Colon (tissue), 2 donors: ENCODE results near the gene EXOC4.
"Not testable (repeated sequence)": the region's sequence is repeated elsewhere in the genome, so short reads cannot be mapped to it uniquely, and the experiment has no call there.

Experiments
- FAIRE-seq: peaks from 2 replicates; lab custom pipeline; 2012; peaks lifted over from hg19 to GRCh38; lab: Jason Lieb, UNC
- donor health status: control.
- donor health status: control.

EXOC4 gene

DNA sequence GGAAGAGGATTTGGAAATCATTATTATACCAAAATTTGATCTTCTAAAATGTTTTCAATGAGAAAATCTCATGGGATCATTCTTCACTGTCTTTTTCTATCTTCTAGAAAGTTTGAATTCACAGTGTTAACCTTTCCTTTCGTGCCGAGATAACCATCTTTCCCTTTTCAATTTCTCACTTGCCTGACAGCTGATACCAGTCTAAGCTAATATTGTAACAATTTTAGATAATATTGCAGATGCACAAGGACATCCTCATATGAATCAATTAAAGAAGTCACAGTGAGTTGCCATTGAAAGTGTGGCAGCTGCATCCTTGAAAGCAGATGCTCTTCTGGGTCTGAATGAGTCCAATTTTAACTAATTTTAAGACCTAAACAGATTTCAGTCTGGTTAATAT, 734.7 kb downstream of the EXOC4 start:
- no peak for FAIRE-seq

DNA sequence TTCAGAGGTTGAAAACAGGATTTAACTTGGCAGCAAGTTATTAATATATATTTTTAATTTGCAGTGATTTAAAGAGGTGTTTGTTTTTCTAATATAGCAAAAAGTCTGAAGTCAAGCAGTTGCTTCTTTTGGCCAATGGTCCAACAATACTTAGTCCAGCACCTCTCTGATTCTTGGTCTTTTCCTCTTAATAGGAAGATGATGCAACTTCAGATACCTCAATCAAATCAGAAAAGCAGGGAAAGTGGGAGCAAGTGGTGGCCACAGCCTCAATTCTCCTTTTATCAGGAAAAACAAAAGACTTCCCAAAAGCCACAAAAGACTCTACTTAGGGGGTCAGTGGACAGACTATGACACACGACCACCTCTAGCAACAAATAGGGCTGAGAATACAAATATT, 740.7 kb downstream of the EXOC4 start:
- FAIRE-seq: no peak

DNA sequence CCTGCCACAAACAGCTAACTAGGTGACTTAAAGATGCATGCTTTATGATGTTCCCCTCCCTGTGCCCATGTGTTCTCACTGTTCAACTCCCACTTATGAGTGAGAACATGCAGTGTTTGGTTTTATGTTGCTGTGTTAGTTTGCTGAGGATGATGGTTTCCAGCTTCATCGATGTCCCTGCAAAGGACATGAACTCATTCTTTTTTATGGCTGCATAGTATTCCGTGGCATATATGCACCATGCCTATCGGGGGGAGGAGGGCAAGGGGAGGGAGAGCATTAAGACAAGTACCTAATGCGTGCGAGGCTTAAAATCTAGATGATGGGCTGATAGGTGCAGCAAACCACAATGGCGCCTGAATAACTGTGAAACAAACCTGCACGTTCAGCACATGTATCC, 741.2 kb downstream of the EXOC4 start:
- not testable (repeated sequence) for FAIRE-seq

DNA sequence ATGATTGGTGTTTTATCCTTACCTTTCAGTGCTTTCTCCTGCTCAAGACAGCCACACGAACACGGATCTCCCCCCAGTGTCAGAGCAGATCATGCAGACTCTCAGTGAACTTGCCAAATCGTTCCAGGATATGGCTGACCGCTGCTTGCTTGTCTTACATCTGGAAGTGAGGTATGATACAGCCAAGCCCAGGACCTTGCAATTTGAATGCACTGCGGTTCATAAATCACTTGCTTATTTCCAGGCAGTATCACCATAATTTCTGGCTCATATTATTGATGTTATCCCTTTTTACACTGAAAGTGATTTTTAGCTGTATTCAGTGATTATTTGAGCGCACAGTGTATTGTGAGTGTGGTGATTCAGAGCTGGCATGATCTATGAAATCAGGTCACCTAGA, 744.6 kb downstream of the EXOC4 start:
- no peak for FAIRE-seq

DNA sequence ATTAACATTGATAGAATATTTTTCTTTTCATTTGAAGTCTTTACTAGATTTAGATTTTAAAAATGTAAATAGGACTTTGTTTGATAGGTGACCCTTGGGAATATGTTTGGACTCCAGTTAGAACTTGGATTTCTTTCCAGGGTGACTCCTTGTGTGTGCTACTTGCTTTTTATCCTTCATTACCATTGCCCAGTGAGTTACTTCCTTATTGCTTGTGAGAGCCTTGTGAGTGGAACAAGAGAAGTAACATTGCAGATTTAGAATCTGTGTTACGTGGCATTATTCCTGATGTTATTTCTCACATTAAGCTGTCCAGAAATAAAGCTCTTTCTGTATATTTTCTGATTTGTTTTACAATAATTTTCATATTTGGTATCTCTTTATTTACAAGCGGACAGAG, 746.3 kb downstream of the EXOC4 start:
- FAIRE-seq: no peak

DNA sequence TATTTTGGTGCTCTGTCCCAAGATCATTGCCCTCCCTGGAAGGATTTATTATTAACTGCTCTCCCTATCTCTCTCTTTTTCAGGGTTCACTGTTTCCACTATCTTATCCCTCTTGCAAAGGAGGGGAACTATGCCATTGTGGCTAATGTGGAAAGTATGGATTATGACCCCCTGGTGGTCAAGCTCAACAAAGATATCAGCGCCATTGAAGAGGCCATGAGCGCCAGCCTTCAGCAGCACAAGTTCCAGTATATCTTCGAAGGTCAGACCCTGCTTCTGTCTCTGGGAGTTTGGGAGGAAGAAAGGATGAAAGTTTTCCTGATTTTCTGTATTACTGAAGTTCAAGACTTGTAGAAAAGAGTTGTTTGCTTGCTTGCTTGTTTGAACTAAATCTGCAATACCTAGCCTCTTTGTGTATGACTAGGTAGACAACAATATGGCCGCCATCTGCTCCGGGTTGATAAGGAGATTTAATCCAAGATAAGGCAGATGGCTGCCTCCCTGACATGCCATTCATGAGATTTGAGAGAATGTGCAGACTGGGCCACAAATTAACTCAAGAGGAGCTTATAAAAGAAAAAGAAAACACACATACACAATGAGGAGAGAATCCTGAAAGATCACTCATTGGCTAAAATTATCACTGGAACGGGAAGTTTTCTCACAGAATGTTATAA, 752.1 kb downstream of the EXOC4 start:
- FAIRE-seq: no peak

DNA sequence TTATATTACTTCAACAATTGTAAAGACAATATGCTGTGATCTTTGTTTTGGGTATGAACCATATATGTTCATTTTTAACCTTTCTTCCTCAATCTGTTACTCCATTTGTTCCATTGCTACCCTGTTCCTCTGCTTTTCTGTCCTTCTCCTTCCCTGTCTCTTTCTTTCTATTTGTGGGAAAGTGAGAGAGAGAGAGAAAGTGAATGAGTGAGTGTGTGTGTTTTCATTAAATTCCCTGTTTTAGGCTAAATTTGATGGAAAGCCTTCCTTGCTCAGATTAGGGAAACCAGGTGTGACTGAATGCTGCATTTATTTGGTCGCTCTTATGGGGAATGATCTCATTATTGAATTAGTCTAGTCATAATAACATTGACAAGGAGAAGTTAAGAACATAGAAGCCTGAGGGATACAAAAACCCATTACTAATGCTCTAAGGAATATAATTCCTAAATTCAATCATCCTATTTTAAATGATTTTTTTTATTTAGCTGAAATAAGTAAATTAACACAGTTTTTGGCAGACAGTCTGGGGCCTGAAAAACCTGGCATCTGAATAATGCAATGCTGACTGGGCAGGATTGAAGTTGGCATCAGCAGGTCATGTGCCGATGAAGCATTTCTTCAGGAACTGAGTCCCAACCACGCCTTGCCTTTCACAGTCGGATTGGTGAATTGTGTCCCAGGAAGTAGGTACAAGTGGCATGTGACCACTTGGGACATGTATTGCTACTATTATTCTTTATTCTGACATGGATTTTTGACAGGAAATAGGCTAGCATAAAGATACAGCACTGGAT, 756.6 kb downstream of the EXOC4 start:
- no peak for FAIRE-seq

DNA sequence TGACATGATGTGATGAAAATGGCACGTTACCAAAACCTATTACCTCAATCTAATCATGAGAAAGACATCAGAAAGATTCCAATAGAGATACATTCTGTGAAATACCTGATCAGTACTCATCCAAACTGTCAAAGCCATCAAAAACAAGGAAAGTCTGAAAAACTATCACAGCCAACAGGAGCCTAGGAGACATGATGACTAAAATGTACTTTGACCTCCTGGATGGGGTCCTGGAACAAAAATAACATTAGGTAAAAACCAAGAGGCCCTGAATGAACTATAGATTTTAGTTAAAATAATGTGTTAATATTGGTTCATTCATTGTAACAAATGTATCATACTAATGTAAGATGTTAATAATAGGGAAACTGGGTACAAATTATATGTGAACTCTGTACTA, 760.4 kb downstream of the EXOC4 start:
- FAIRE-seq: no peak

DNA sequence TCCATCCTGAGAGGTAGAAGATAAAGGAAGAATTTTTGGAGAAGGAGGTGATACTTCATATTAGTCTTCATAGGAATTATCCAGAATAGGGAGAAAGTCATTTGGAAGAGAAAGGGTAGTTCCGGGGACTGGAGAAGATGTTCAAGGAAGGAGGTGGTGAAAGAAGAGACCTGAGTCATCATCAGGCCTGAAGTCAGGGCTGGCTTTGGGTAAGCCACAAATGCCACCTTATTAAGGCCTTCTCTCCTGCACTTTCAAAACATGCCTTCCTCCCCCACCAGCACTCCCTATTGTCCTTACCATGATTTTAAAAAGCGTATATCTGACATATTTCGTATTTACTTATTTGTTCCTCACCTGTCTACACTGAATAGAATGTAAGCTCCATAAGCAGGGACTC, 762.1 kb downstream of the EXOC4 start:
- no peak for FAIRE-seq

DNA sequence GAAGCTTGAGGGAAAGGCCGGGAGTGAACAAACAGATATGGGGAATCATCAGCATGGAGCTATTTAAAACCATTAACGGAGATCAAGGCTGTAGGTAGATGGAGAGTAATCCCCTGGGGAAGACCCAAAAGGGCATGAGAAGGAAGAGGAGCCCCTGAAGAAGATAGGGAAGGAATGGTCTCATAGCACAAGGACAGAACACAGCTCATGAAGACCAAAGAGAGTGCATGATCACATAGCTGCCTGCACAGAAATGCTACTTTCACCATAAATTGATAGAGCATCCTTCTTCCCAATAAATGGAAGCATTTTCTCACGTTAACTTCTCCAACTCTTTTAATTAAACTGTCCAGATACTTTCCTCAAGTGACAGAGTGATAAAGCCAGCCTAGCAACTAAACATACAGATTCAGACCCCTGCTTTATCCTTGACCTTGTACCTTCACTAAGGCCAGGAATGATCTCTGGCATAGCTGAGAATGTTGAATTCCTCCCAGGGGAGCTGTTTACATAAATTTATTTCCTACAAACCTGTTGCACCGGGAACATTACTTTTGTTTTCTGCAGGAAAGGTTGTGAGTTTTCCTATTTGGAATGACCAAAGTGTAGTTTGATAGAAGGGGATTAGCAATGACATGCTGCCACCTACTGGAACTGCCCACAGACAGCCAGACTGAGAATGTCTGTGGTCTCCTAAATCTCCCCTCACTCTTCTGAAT, 763.5 kb downstream of the EXOC4 start:
- no peak for FAIRE-seq

DNA sequence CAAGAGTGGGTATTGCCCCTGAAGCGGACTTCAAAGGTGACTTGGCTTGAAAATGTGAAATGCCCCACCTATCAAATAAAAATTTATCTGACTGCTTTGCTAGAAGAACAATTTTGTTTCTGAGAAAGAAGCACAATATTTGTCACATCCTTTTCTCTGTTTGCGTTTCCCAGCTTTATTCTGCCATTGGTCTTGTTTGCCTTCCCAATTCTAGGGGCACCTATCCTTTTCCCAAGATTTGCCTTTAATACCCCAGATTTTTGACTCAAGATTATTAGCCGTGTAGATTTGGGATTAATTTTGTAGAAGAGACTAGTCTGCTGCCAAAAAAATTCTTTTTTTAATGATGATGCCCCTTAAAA, 764.0 kb downstream of the EXOC4 start:
- FAIRE-seq: no peak

DNA sequence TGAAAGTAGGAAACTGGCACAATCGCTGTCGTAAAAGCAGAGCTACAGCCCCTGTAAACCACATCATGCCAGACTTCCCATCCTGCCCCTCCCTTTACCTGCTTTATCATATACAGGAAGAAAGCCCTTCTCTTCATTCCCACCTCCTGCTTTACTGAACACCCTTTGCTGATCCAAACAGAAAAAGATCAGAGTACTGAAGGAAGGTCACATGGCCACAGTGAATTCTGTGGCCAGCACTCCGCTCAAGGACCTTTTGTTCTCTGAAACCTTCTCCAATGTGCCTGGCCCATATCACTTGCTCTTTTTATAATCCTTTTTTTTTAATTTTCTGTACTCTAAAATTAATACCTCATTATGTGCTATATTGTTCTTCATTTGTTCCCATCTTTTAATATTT, 765.4 kb downstream of the EXOC4 start:
- FAIRE-seq: no peak

DNA sequence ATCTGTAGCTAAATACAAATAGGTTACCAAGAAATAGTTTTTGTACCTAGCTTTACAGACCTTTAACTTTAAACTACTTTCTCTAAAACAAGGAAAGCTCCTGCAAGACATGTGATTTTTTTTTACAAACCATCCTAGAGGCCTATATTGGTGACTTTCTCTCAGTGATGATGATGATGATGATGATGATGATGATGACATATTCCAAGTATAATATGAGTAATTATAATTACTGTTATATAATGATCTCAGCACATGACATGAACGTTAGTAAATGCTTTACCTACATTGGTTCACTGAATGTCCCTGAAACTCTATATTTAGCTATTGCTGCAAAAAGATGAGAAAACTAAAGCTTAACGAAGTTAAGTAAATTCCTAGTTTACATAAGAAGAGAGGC, 766.4 kb downstream of the EXOC4 start:
- no peak for FAIRE-seq

DNA sequence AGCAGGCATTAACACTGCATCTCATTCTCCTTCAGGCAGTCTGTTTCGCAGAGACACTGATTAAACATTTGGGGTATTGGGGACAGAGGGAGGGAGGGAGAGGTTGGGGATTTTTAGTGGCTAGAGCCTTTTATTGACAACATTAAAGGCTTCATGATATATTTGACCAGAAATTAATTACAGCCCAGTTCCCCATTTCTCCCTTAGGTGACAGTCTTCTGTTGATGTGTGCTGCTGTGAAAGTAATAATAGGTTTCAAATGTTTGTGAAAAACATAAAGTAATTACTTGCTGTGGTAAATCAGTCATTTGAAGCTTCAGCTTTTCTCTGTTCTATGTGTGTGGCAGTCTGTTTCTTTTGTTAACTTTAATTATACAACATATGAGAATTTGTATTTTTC, 769.0 kb downstream of the EXOC4 start:
- FAIRE-seq: no peak

DNA sequence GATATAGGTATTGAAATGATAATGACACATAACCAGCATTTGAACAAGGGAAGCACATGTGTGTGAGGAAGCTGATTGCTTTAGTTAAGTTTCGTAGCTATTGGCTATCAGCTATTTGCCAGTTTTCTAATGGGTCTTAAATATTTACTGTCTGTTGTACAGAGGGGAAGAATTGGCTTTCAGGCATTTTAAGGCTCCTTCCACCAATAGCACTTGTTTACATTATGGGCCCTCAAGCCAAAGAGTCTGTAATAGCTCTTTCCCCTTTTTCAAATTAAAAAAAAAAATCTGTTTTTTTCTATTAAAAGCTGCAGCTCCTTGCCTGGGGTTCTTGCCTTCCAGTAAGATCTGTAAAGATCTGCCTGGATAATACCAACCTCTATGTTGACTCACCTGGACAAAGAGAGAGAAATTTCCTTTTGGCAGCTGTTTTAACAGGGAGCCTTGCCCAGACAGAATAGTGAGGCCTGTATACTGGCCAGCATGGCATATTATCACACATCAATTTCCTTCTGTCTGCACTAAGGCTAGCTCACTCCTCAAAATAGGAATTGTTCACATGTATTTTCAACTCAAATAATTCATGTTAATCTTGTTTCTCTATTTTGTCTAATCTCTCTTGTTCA, 769.5 kb downstream of the EXOC4 start:
- no peak for FAIRE-seq

DNA sequence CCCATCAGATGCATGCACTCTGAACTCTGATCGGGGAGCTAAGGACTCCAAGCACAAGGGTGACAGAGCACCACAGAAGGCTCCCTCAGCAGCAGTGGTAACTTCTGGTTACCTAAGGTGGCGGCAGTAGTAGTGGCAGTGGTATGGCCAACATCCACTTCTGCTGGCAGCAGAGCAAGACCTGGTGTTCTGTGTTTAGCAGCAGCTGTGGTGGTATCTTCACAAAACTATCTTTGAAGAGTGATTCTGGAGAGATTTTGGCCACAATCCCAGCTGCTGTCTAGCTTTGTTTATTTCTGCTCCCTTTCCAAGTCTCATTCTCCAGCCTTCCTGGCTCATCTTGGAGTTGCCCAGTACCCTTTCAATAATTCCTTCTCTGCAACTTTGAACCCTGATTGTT, 771.9 kb downstream of the EXOC4 start:
- no peak for FAIRE-seq

DNA sequence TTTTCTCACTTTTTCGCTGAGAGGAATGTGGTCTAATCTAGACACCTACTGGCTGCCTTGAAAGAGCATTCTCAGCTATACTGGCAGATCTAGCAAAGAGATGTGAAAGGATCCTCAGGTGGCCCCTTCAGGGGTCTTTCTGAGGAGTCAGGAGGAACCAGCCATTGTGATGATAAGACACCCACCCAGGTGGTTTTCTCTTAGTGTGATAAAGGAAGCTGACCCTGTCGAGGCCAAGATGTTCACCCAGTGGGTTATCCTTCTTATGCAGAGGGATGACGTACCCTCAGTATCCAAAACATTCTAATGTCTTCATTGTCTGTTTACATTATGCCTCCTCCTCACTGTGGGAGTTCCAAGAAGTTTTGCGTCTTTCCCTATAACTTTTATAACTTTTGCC, 776.0 kb downstream of the EXOC4 start:
- FAIRE-seq: no peak

DNA sequence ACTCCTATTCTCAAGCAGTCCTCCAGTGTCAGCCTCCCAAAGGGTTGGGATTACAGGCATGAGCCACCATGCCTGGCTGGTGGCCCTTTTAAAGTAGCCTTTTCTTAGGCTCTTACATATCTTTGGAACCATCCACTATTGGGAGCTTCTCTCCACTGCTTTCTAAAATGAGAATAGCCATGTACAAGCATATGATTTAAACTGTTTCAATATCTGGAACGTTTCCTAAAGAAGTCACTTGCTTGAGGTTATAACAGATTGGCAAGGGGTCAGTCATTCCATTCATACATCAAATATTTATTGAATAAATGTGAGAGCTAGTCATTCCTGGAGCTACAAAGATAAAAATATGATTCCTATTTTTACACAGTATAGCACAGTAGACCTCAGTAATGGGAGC, 776.9 kb downstream of the EXOC4 start:
- FAIRE-seq: no peak

DNA sequence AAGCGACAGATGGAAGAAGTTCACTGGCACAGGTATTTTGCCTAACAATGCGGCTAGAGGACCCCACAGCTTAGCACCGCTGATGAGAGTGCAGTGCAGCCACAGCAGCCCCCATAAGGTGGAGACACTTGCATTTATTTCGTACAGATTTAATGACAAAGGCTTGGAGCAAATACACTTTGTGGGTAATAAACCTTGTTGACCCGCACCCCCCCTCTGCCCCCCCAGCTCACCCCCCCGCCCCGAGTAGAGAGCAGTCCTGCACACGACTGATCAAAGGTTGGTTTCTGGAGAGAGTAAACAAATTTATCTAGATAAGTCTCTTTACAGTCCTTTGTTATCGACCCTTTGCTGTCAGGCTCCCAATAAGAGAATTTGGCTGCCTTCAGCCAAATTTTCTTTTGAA, 777.6 kb downstream of the EXOC4 start:
- FAIRE-seq: no peak

DNA sequence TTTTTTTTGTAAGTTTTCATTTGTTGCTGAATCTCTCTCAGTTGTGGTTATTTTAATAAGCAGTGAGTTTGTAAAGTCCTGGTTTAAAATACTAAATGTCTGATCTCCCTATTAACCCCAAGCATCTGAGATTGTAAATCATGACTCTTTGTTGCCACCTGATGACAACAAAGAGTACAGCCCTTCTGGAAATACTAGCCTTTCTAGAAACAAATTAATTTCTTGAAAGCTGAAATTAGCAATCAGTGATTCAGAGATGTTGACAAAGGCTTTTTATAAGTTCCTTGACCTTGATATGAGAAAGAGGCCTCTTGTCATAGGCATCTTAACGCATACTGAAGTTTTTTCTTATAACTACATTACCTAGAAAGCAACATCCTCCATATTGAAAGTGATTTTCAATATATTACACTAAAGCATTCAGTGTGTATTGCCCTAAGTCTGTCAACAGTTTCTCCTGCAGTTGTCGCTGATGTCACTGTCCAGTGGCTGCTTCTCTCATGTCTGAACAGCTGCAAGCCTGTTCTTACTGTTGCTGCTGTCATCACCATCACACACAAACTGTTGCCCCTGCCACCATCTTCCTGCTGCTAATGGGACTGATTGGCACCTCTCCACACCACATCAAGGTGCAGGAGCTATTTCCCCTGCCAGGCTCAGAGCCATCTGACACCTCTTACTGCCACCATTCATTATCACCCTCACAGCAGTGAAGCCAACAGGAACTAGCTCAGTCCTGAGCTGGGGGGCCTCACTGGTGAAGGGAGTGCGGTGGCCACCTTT, 779.1 kb downstream of the EXOC4 start:
- FAIRE-seq: no peak

DNA sequence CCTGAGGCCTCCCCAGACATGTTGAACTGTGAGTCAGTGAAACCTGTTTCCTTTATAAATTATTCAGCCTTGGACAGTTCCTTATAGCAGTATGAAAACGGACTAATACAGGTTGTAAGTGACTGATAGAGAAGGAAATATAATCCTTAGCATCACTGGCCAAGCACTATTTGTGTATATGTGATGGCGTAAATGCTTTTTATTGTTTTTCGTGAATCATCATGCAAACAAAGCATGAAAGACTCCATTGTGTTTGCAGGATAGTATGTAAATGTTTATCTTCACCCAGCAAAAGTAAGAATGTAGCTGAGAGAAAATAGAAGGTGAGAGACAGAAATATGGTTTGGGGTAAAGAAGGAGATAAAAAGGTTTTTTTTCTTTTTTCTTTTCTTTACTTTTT, 781.8 kb downstream of the EXOC4 start:
- no peak for FAIRE-seq

DNA sequence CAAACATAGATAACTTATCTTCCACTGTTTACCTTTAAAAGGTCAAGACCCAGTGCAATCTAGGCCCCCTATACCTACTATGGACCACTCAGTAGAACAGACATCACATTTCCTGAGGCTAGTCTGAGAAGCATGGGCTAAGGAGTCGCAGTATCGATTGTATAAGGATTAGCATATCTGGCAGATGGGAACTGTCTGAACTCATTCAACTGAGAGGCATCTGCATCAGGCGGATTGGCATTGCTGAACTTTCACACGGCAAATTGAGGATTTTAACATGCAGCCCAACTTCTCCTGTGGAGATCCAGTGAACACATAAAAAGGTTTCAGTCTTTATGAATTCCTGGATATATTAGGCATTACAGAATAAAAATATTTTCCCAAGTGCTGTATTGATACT, 785.1 kb downstream of the EXOC4 start:
- no peak for FAIRE-seq
